Measurements from ENCODE around the gene CFAP20DC.
"Not testable (repeated sequence)": the region's sequence is repeated elsewhere in the genome, so short reads cannot be mapped to it uniquely, and the experiment has no call there.

DNA sequence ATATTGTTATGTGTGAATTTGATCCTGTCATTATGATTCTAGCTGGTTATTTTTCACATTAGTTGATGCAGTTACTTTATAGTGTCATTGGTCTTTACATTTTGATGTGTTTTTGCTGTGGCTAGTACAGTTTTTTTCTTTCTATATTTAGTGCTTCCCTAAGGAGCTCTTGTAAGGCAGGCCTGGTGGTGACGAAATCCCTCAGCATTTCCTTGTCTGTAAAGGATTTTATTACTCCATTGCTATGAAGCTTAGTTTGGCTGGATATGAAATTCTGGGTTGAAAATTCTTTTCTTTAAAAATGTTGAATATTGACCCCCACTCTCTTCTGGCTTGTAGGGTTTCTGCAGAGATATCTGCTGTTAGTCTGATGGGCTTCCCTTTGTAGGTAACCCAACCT lies 48.7 kb upstream of the CFAP20DC start:
- TF ChIP-seq, protein P1, sequence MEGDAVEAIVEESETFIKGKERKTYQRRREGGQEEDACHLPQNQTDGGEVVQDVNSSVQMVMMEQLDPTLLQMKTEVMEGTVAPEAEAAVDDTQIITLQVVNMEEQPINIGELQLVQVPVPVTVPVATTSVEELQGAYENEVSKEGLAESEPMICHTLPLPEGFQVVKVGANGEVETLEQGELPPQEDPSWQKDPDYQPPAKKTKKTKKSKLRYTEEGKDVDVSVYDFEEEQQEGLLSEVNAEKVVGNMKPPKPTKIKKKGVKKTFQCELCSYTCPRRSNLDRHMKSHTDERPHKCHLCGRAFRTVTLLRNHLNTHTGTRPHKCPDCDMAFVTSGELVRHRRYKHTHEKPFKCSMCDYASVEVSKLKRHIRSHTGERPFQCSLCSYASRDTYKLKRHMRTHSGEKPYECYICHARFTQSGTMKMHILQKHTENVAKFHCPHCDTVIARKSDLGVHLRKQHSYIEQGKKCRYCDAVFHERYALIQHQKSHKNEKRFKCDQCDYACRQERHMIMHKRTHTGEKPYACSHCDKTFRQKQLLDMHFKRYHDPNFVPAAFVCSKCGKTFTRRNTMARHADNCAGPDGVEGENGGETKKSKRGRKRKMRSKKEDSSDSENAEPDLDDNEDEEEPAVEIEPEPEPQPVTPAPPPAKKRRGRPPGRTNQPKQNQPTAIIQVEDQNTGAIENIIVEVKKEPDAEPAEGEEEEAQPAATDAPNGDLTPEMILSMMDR (IDR thresholded peaks at IDR 0.05), result not testable (repeated sequence)
- not testable (repeated sequence) for TF ChIP-seq POLR2A (IDR thresholded peaks at IDR 0.05)
